ENCODE results near the gene INPP5A.
"Not testable (repeated sequence)": the region's sequence is repeated elsewhere in the genome, so short reads cannot be mapped to it uniquely, and the experiment has no call there.

- TF ChIP-seq BCL11A (IDR thresholded peaks at IDR 0.05; ENCODE audit: low read depth, low read length); CTCF (IDR thresholded peaks at IDR 0.05 in 2 of 3, conservative IDR thresholded peaks at IDR 0.05 in 1 of 3; ENCODE audit: control insufficient read depth in 2 of 3, extremely low read depth in 1 of 3, insufficient read depth in 1 of 3, low read depth in 3 of 3, low read length in 3 of 3): not testable (repeated sequence)
Observed at GRCh38 chr10:132704815-132705064, 167.2 kb downstream of the INPP5A start.

Data from GM12878 (cell line).